Heart left ventricle (tissue), 13 donors: ENCODE data around the gene GFRA4.

ENCODE experiments used
- CTCF ChIP-seq, 12 donors: fragments of 200-600 bp; sonication (generic) in 4 of 12; IDR thresholded peaks; one replicate each; pipeline versions ENCODE4 v1.5.0 to v1.8.0; 2018 to 2022; ENCODE audit warnings: antibody characterized with exemption in 12 of 12, mild to moderate bottlenecking in 5 of 12
- POLR2A ChIP-seq, 2 donors: fragments of 450-650 bp; IDR thresholded peaks; one replicate each; pipeline ENCODE4 v1.6.1; 2017; ENCODE audit warnings: antibody characterized with exemption in 2 of 2, mild to moderate bottlenecking in 2 of 2, moderate library complexity in 2 of 2
- donor health status: ischemic (EF 13 %, LVEDD 7.1; RV severe dilation, severe dysfunction).
- donor health status: DM: no; HTN: yes; CAD: no.
- donor health status: DM: no; HTN: no; CAD: no.
- donor health status: ischemic (EF 25% LVEDD 6.9; RV normal size, moderate dysfunction).
- donor health status: ischemic (EF 25% LVEDD 5.7; RV mildly dilated, moderate dysfunction).
- donor health status: ischemic (EF 35%, LVEDD 5.7; RV mildly dilated, moderate dysfunction).
- donor health status: nonischemic (EF 11% LVEDD 7.7; RV severe dilation, severe dysfunction).
- donor health status: DM: yes; HTN: yes; CAD: no.
- donor health status: PGD.
- donor health status: ischemic (EF 29% LVEDD 5.4; RV normal size, mild dysfunction).
- donor health status: nonischemic (EF 23%, LVEDD 6.1; RV moderate dilation, normal function).

- no peak for TF ChIP-seq POLR2A (IDR thresholded peaks at IDR 0.05)
- TF ChIP-seq CTCF (IDR thresholded peaks at IDR 0.05): no peak
Observed at GRCh38 chr20:3667434-3668037, 4.3 kb upstream of the GFRA4 start.
